GM21717 (cell line): ENCODE measurements around the gene GPX5.
A peak's percentile ranks its signal among the peaks of the same experiment; 100 is the strongest.
"Not testable (repeated sequence)": the region's sequence is repeated elsewhere in the genome, so short reads cannot be mapped to it uniquely, and the experiment has no call there.

Source experiments
- ATAC-seq: cut with Tn5 transposase; IDR thresholded peaks from one replicate; pipeline ENCODE4 v1.9.1; 2021; ENCODE audit warnings: mild to moderate bottlenecking, moderate library complexity; ENCODE audit not compliant: unreplicated experiment

GPX5 gene

GRCh38 chr6:28525496-28526039 lies at the start of gene GPX5:
Gene GPX5 (plus strand): TSS chr6:28525881. CDS start chr6:28526014, 133 bp downstream.
- ATAC-seq = no peak

- no peak for ATAC-seq
Observed at GRCh38 chr6:28478518-28478917, 47.2 kb upstream of the GPX5 start.

- ATAC-seq = no peak
Observed at GRCh38 chr6:28480253-28480932, 45.3 kb upstream of the GPX5 start.

GRCh38 chr6:28485482-28485881 lies 40.2 kb upstream of the GPX5 start:
- ATAC-seq = no peak

- no peak for ATAC-seq
Observed at GRCh38 chr6:28486533-28486932, 39.1 kb upstream of the GPX5 start.

GRCh38 chr6:28486988-28487742 lies 38.5 kb upstream of the GPX5 start:
- no peak for ATAC-seq

GRCh38 chr6:28488916-28489365 lies 36.7 kb upstream of the GPX5 start:
- no peak for ATAC-seq

GRCh38 chr6:28489366-28490204 lies 36.1 kb upstream of the GPX5 start:
- peak; percentile 61 for ATAC-seq

- no peak for ATAC-seq
Observed at GRCh38 chr6:28490205-28490890, 35.3 kb upstream of the GPX5 start.

- no peak for ATAC-seq
Observed at GRCh38 chr6:28491984-28492317, 33.7 kb upstream of the GPX5 start.

GRCh38 chr6:28496099-28496779 lies 29.4 kb upstream of the GPX5 start:
- ATAC-seq = no peak

GRCh38 chr6:28497306-28497705 lies 28.4 kb upstream of the GPX5 start:
- no peak for ATAC-seq

GRCh38 chr6:28497893-28498292 lies 27.8 kb upstream of the GPX5 start:
- no peak for ATAC-seq

- ATAC-seq = no peak
Observed at GRCh38 chr6:28501259-28501658, 24.4 kb upstream of the GPX5 start.

GRCh38 chr6:28502136-28502535 lies 23.5 kb upstream of the GPX5 start:
- ATAC-seq = not testable (repeated sequence)

- not testable (repeated sequence) for ATAC-seq
Observed at GRCh38 chr6:28502709-28503305, 22.9 kb upstream of the GPX5 start.

GRCh38 chr6:28505733-28506132 lies 19.9 kb upstream of the GPX5 start:
- no peak for ATAC-seq

GRCh38 chr6:28506807-28507475 lies 18.7 kb upstream of the GPX5 start:
- ATAC-seq = no peak

- no peak for ATAC-seq
Observed at GRCh38 chr6:28511628-28512300, 13.9 kb upstream of the GPX5 start.
